Epithelial cell of prostate (primary cell): Measurements from ENCODE around the gene MAP3K7CL.
"Not testable (repeated sequence)": the region's sequence is repeated elsewhere in the genome, so short reads cannot be mapped to it uniquely, and the experiment has no call there.

Experiments used
- DNase-seq: peaks from one replicate; pipeline ENCODE4 v3.0.0-alpha.2; 2011; ENCODE audit warnings: low read depth, low spot score
- H3K27ac ChIP-seq: fragments of 450-650 bp; 2 replicates; pipeline ENCODE4 v1.5.1; 2017; ENCODE audit warnings: mild to moderate bottlenecking

MAP3K7CL gene

GRCh38 chr21:29125979-29126378 lies 4.5 kb upstream of the MAP3K7CL start:
- DNase-seq = no peak
- H3K27ac ChIP-seq = no peak overlapping the region

- H3K27ac ChIP-seq = no peak overlapping the region
- no peak for DNase-seq
Observed at GRCh38 chr21:29133241-29133640, 2.8 kb downstream of the MAP3K7CL start.

GRCh38 chr21:29133796-29134195 lies 3.4 kb downstream of the MAP3K7CL start:
- H3K27ac ChIP-seq = no peak overlapping the region
- DNase-seq = no peak

GRCh38 chr21:29135481-29135880 lies 5.0 kb downstream of the MAP3K7CL start:
- no peak for DNase-seq
- no peak overlapping the region for H3K27ac ChIP-seq

GRCh38 chr21:29136033-29136432 lies 5.6 kb downstream of the MAP3K7CL start:
- DNase-seq = no peak
- H3K27ac ChIP-seq = no peak overlapping the region

- peak overlapping the region; percentile 99 for H3K27ac ChIP-seq
- no peak for DNase-seq
Observed at GRCh38 chr21:29144736-29145353, 14.4 kb downstream of the MAP3K7CL start.

- DNase-seq = peak; percentile 87
Observed at GRCh38 chr21:29145354-29145782, 14.9 kb downstream of the MAP3K7CL start.

GRCh38 chr21:29145852-29146453 lies 15.5 kb downstream of the MAP3K7CL start:
- peak; percentile 82 for DNase-seq
- peak overlapping the region; percentile 99 for H3K27ac ChIP-seq

More at GRCh38 chr21:29145354-29145782, 14.9 kb downstream of the MAP3K7CL start:
- H3K27ac ChIP-seq = peak overlapping the region; percentile 99

GRCh38 chr21:29146726-29147125 lies 16.3 kb downstream of the MAP3K7CL start:
- H3K27ac ChIP-seq = peak overlapping the region; percentile 99
- no peak for DNase-seq

GRCh38 chr21:29148530-29148929 lies 18.1 kb downstream of the MAP3K7CL start:
- peak overlapping the region; percentile 99 for H3K27ac ChIP-seq
- DNase-seq = peak; percentile 41

- DNase-seq = no peak
- peak overlapping the region; percentile 99 for H3K27ac ChIP-seq
Observed at GRCh38 chr21:29149808-29150425, 19.5 kb downstream of the MAP3K7CL start.

- peak overlapping the region; percentile 3 for H3K27ac ChIP-seq
- DNase-seq = no peak
Observed at GRCh38 chr21:29151931-29152330, 21.5 kb downstream of the MAP3K7CL start.

GRCh38 chr21:29152916-29153315 lies 22.5 kb downstream of the MAP3K7CL start:
- DNase-seq = no peak
- H3K27ac ChIP-seq = peak overlapping the region; percentile 3

GRCh38 chr21:29154270-29154669 lies 23.8 kb downstream of the MAP3K7CL start:
- no peak overlapping the region for H3K27ac ChIP-seq
- no peak for DNase-seq

- H3K27ac ChIP-seq = peak overlapping the region; percentile 35
- DNase-seq = no peak
Observed at GRCh38 chr21:29155118-29155932, 24.9 kb downstream of the MAP3K7CL start.

GRCh38 chr21:29155933-29156260 lies 25.5 kb downstream of the MAP3K7CL start:
- DNase-seq = no peak
- peak overlapping the region; percentile 35 for H3K27ac ChIP-seq

GRCh38 chr21:29157080-29157479 lies 26.6 kb downstream of the MAP3K7CL start:
- H3K27ac ChIP-seq = no peak overlapping the region
- no peak for DNase-seq

- H3K27ac ChIP-seq = no peak overlapping the region
Observed at GRCh38 chr21:29159842-29160241, 29.4 kb downstream of the MAP3K7CL start.

GRCh38 chr21:29162825-29163224 lies 32.4 kb downstream of the MAP3K7CL start:
- peak overlapping the region; percentile 75 for H3K27ac ChIP-seq
- DNase-seq = not testable (repeated sequence)

More at GRCh38 chr21:29159842-29160241, 29.4 kb downstream of the MAP3K7CL start:
- no peak for DNase-seq

GRCh38 chr21:29163341-29164115 lies 33.1 kb downstream of the MAP3K7CL start:
- no peak for DNase-seq
- peak overlapping the region; percentile 75 for H3K27ac ChIP-seq
